Mammary epithelial cell (primary cell): ENCODE measurements around the gene GRIA3.
A peak's percentile ranks its signal among the peaks of the same experiment; 100 is the strongest.

Experiments used
- CTCF ChIP-seq, 2 donors: IDR thresholded peaks in 1 of 2; conservative IDR thresholded peaks in 1 of 2; 2 replicates each; pipeline ENCODE4 v1.5.1; 2011 to 2012; ENCODE audit warnings: inconsistent platforms in 2 of 2, low read length in 2 of 2, mild to moderate bottlenecking in 2 of 2, control low read depth in 1 of 2, low read depth in 1 of 2; ENCODE audit not compliant: insufficient read depth in 1 of 2; ENCODE audit errors: extremely low read depth in 1 of 2
- EZH2 ChIP-seq: IDR thresholded peaks from 2 replicates; pipeline ENCODE4 v1.6.1; 2012; ENCODE audit warnings: low read length, inconsistent platforms, borderline replicate concordance

- TF ChIP-seq CTCF (conservative IDR thresholded peaks at IDR 0.05 in 1 of 2, IDR thresholded peaks at IDR 0.05 in 1 of 2; ENCODE audit: extremely low read depth in 1 of 2, insufficient read depth in 1 of 2, low read depth in 1 of 2, low read length in 2 of 2), result peak; percentile 44 to 57
- TF ChIP-seq EZH2, result no peak
Measured at GRCh38 chrX:123450222-123450621, 266.1 kb downstream of the GRIA3 start.
